ENCODE results near the gene CSNK2B.

Gene CSNK2B

GRCh38 chr6:31665501-31666336, at the start of gene CSNK2B:
TSS of gene CSNK2B (plus strand) at chr6:31666080. CDS start at chr6:31666832, 752 bp downstream.
- peak within 1 kb of the TSS; percentile 89 for H3K27ac ChIP-seq
- peak; percentile 93 for DNase-seq (ENCODE audit: low read depth, low spot score)

GRCh38 chr6:31617010-31617409, 48.9 kb upstream of the CSNK2B start:
- H3K27ac ChIP-seq = no peak overlapping the region
- no peak for DNase-seq (ENCODE audit: low read depth, low spot score)

- peak; percentile 93 for DNase-seq (ENCODE audit: low read depth, low spot score)
Observed at GRCh38 chr6:31619805-31620585, 45.9 kb upstream of the CSNK2B start.

GRCh38 chr6:31620586-31621319, 45.1 kb upstream of the CSNK2B start, which contains the start of gene PRRC2A:
TSS of gene PRRC2A (plus strand) at chr6:31620715. CDS start at chr6:31622790, 2,075 bp downstream.
- H3K27ac ChIP-seq = peak within 1 kb of the TSS; percentile 91
- DNase-seq (ENCODE audit: low read depth, low spot score) = no peak

More at GRCh38 chr6:31619805-31620585, 45.9 kb upstream of the CSNK2B start:
- H3K27ac ChIP-seq = peak overlapping the region; percentile 91

GRCh38 chr6:31621320-31621939, 44.5 kb upstream of the CSNK2B start:
- no peak for DNase-seq (ENCODE audit: low read depth, low spot score)
- peak overlapping the region; percentile 91 for H3K27ac ChIP-seq

DNA sequence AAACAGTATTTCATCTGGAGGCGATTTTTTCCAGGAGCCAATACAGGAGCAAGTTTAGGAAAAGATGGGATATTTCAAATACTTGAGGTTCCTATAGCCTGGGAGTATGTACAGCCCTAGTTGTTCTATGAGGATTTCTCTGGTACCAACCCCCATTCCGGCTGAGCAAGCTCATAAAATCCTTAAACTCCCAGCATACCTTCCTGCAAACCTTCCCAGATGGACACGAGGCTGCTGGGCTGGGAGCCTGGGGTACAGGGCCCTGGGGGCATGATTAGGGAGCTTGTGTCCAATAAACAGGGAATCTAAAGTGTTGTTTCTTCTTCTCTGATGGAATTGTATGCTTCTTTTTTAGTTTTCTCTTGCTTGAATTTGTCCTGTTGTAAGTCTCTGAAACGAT, 43.9 kb upstream of the CSNK2B start:
- DNase-seq (ENCODE audit: low read depth, low spot score) = no peak
- peak overlapping the region; percentile 91 for H3K27ac ChIP-seq

DNA sequence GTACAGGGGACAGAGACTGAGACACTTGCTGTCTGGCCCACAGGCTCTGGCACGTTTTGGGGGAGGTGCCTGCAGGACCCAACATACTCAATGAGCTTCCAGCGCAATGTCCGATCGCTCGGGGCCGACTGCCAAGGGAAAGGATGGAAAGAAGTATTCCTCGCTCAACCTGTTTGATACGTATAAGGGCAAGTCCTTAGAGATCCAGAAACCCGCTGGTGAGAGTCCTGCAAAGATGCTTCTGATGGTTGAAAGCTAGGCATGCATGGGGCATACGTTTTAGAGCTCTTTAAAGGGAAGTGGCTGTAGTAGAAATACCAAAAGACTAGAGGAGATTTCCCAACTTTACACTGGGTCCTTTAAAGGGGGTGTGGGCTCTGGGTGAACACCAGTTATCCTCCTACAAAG, 43.2 kb upstream of the CSNK2B start:
- H3K27ac ChIP-seq = peak overlapping the region; percentile 91
- DNase-seq (ENCODE audit: low read depth, low spot score) = no peak

DNA sequence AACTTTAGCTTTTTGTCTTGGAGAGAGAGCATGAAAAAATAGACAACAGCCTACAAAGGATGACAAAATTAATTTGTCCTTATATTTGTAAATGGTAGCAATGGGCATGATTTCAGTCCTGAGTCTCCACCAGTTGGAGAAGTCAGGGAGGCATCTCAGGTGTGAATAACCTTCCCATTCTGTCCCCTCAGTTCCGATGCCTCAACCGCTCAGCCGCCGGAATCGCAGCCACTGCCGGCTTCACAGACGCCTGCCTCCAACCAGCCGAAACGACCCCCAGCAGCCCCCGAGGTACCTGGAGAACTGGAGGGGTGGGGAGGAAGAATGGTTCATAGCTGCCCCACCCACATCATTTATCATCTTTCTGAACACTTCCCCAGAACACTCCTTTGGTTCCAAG, 41.8 kb upstream of the CSNK2B start:
- no peak overlapping the region for H3K27ac ChIP-seq
- no peak for DNase-seq (ENCODE audit: low read depth, low spot score)

DNA sequence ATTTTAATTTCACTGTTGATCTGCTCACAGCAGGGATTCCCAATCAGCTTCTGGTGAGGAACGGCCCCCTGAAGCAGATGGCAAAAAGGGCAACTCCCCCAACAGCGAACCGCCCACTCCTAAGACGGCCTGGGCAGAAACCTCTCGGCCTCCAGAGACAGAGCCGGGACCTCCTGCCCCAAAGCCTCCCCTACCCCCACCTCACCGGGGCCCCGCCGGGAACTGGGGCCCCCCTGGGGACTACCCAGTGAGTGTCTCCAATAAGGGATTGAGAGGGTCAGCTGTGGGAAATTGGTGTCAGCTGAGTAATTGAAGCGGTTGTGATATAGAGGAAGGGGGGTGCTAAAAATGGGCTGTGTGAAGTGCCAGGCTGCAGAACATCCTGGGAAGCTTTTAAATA, 38.9 kb upstream of the CSNK2B start:
- no peak overlapping the region for H3K27ac ChIP-seq

GRCh38 chr6:31627690-31628287, 38.1 kb upstream of the CSNK2B start:
- no peak overlapping the region for H3K27ac ChIP-seq
- DNase-seq (ENCODE audit: low read depth, low spot score) = no peak

More for the DNA sequence above, 38.9 kb upstream of the CSNK2B start:
- DNase-seq (ENCODE audit: low read depth, low spot score) = no peak

DNA sequence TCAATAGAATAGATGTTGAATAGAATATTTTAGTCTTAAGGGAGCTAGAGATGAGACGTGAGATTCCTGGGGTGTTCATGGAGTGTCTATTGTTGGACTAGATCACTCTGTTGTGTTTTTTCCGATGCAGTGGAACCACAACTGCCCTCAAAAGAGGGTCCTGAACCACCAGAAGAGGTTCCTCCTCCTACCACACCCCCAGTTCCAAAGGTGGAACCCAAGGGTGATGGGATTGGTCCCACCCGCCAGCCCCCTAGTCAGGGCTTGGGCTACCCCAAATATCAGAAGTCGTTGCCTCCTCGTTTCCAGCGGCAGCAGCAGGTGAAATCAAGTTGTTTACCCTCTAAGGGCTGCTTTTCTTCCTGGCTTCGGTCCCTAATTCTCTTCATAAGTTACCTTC, 36.9 kb upstream of the CSNK2B start:
- H3K27ac ChIP-seq = no peak overlapping the region
- DNase-seq (ENCODE audit: low read depth, low spot score) = no peak

GRCh38 chr6:31630177-31630934, 35.5 kb upstream of the CSNK2B start:
- no peak for DNase-seq (ENCODE audit: low read depth, low spot score)
- H3K27ac ChIP-seq = no peak overlapping the region

GRCh38 chr6:31631209-31631608, 34.7 kb upstream of the CSNK2B start:
- no peak for DNase-seq (ENCODE audit: low read depth, low spot score)
- H3K27ac ChIP-seq = no peak overlapping the region

DNA sequence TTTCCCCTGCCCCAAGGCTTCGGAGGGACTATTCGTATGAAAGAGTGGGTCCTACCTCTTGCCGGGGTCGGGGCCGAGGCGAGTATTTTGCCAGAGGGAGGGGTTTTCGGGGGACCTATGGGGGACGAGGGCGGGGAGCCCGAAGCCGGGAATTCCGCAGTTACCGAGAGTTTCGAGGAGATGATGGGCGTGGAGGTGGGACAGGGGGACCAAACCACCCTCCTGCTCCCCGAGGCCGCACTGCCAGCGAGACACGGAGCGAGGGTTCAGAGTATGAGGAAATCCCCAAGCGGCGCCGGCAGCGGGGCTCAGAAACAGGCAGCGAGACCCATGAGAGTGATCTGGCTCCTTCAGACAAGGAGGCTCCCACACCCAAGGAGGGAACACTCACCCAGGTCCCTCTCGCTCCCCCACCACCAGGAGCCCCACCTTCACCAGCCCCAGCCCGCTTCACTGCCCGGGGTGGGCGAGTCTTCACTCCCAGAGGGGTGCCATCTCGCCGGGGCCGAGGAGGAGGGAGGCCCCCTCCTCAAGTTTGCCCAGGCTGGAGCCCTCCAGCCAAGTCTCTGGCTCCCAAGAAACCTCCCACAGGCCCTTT, 34.1 kb upstream of the CSNK2B start:
- no peak for DNase-seq (ENCODE audit: low read depth, low spot score)
- no peak overlapping the region for H3K27ac ChIP-seq

- DNase-seq (ENCODE audit: low read depth, low spot score) = no peak
- H3K27ac ChIP-seq = no peak overlapping the region
Observed at GRCh38 chr6:31632279-31632946, 33.5 kb upstream of the CSNK2B start.

DNA sequence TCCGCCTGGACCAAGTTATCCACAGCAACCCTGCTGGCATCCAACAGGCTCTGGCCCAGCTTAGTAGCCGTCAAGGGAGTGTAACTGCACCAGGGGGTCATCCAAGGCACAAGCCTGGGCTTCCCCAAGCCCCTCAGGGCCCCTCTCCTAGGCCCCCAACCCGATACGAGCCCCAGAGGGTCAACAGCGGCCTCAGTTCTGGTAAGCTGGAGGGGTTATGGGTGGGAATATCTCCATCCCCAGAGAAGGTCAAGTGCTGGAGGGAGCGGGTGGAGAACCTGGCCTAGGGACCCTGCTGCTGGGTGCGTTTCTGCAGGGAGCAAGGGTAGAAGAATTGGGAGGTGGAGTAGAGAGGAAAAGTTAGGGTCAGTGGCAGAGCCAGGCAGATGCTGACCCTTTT, 32.4 kb upstream of the CSNK2B start:
- no peak for DNase-seq (ENCODE audit: low read depth, low spot score)
- H3K27ac ChIP-seq = no peak overlapping the region

GRCh38 chr6:31634131-31634530, 31.7 kb upstream of the CSNK2B start:
- H3K27ac ChIP-seq = no peak overlapping the region
- DNase-seq (ENCODE audit: low read depth, low spot score) = no peak

GRCh38 chr6:31634969-31635575, 30.8 kb upstream of the CSNK2B start:
- DNase-seq (ENCODE audit: low read depth, low spot score) = no peak

More at GRCh38 chr6:31634969-31635575, 30.8 kb upstream of the CSNK2B start:
- H3K27ac ChIP-seq = no peak overlapping the region

Measured in epithelial cell of prostate (primary cell).